ENCODE data around the gene RALA.

GRCh38 chr7:39700932-39701331, 77.6 kb downstream of the RALA start:
- TF ChIP-seq CTCF (conservative IDR thresholded peaks at IDR 0.05 in 1 of 2, IDR thresholded peaks at IDR 0.05 in 1 of 2; ENCODE audit: extremely low read depth in 1 of 2, insufficient read depth in 1 of 2, low read depth in 1 of 2, low read length in 2 of 2) (no peak), EZH2 (IDR thresholded peaks at IDR 0.05; ENCODE audit: borderline replicate concordance, low read length) (no peak)

Measured in mammary epithelial cell (primary cell).